Measurements from ENCODE around the gene SLC25A34. TPM values are rescaled to one million over a fixed set of nuclear protein-coding genes. Genes with fewer than 3 reads are reported as not detected.

SLC25A34 gene
- total and polyA plus RNA-seq, 2 of the 13 experiments (the other 11 are each of a cell fraction or from before 2014, with no cell fraction given): 0.13 to 0.18 TPM

GRCh38 chr1:15744122-15744679 is 8.1 kb downstream of the SLC25A34 start (continued):
- TF ChIP-seq ZNF605 (CRISPR knock-in tag; IDR thresholded peaks at IDR 0.05): 0 out of 2 replicates have a peak, but pooled peaks have one; percentile 11
- TF ChIP-seq ZNF768 (CRISPR knock-in tag; IDR thresholded peaks at IDR 0.05): peak; percentile 70
- no peak for TF ChIP-seq ZFP91 (CRISPR knock-in tag; IDR thresholded peaks at IDR 0.05; ENCODE audit: borderline replicate concordance)
- peak; percentile 43; the same call in 1 of the 2 replicates for TF ChIP-seq ARID5B (CRISPR knock-in tag; IDR thresholded peaks at IDR 0.05)
- TF ChIP-seq, protein P1, sequence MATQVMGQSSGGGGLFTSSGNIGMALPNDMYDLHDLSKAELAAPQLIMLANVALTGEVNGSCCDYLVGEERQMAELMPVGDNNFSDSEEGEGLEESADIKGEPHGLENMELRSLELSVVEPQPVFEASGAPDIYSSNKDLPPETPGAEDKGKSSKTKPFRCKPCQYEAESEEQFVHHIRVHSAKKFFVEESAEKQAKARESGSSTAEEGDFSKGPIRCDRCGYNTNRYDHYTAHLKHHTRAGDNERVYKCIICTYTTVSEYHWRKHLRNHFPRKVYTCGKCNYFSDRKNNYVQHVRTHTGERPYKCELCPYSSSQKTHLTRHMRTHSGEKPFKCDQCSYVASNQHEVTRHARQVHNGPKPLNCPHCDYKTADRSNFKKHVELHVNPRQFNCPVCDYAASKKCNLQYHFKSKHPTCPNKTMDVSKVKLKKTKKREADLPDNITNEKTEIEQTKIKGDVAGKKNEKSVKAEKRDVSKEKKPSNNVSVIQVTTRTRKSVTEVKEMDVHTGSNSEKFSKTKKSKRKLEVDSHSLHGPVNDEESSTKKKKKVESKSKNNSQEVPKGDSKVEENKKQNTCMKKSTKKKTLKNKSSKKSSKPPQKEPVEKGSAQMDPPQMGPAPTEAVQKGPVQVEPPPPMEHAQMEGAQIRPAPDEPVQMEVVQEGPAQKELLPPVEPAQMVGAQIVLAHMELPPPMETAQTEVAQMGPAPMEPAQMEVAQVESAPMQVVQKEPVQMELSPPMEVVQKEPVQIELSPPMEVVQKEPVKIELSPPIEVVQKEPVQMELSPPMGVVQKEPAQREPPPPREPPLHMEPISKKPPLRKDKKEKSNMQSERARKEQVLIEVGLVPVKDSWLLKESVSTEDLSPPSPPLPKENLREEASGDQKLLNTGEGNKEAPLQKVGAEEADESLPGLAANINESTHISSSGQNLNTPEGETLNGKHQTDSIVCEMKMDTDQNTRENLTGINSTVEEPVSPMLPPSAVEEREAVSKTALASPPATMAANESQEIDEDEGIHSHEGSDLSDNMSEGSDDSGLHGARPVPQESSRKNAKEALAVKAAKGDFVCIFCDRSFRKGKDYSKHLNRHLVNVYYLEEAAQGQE (IDR thresholded peaks at IDR 0.05; ENCODE audit: borderline replicate concordance in 1 of 2, low read depth in 1 of 2, low read length in 2 of 2): no peak
- TF ChIP-seq KDM2A (CRISPR knock-in tag; IDR thresholded peaks at IDR 0.05; ENCODE audit: borderline replicate concordance, low read depth): no peak
- 0 out of 2 replicates have a peak, but pooled peaks have one; percentile 43 for TF ChIP-seq ZNF558 (CRISPR knock-in tag; IDR thresholded peaks at IDR 0.05; ENCODE audit: borderline replicate concordance)
- 0 out of 2 replicates have a peak, but pooled peaks have one; percentile 35 for TF ChIP-seq MTERF4 (CRISPR knock-in tag; IDR thresholded peaks at IDR 0.05)
- TF ChIP-seq MTF1 (CRISPR knock-in tag; IDR thresholded peaks at IDR 0.05): no peak
- peak; percentile 11 for TF ChIP-seq TEAD3 (CRISPR knock-in tag; optimal IDR thresholded peaks at IDR 0.05; ENCODE audit: borderline replicate concordance)
- TF ChIP-seq STAG1 (CRISPR knock-in tag; IDR thresholded peaks at IDR 0.05): peak; percentile 44
- peak; percentile 53; the same call in 1 of the 2 replicates for TF ChIP-seq ATF7-NPFF (CRISPR knock-in tag; IDR thresholded peaks at IDR 0.05; ENCODE audit: low read depth)
